Measurements from ENCODE around the gene NFS1.

NFS1 gene

GRCh38 chr20:35735826-35736470, 36.8 kb upstream of the NFS1 start:
- Histone ChIP-seq H3K4me3 (ENCODE audit: extremely low read depth, insufficient read depth, low read length, poor library complexity, severe bottlenecking) (no peak overlapping the region), H3K27ac (ENCODE audit: low read depth, low read length, severe bottlenecking) (no peak overlapping the region), H3K4me1 (ENCODE audit: control insufficient read depth, insufficient read depth, low read length, poor library complexity, severe bottlenecking) (peaks cover 5% of the 10 kb centered on the region), H3K36me3 (ENCODE audit: control insufficient read depth, insufficient read depth, low read length) (peaks cover 94% of the 10 kb centered on the region), H3K9me3 (ENCODE audit: control insufficient read depth, low read length) (no peaks in the 10 kb centered on the region)
- WGBS, 2 experiments (ENCODE audit: insufficient coverage in 2 of 2): 97 to 100% methylated on average over 5 of the region's 7 CpGs

- Histone ChIP-seq H3K4me3 (ENCODE audit: extremely low read depth, insufficient read depth, low read length, poor library complexity, severe bottlenecking) (no peak overlapping the region), H3K4me1 (ENCODE audit: control insufficient read depth, insufficient read depth, low read length, poor library complexity, severe bottlenecking) (peaks cover 5% of the 10 kb centered on the region), H3K36me3 (ENCODE audit: control insufficient read depth, insufficient read depth, low read length) (peaks cover 95% of the 10 kb centered on the region), H3K27ac (ENCODE audit: low read depth, low read length, severe bottlenecking) (no peak overlapping the region), H3K9me3 (ENCODE audit: control insufficient read depth, low read length) (no peaks in the 10 kb centered on the region)
- 100% methylated on average over 2 of the region's 4 CpGs; no CpG with 5 or more reads in 1 of the 2 experiments for WGBS, 2 experiments (ENCODE audit: insufficient coverage in 2 of 2)
Observed at GRCh38 chr20:35734777-35735649, 35.9 kb upstream of the NFS1 start.

- no peak overlapping the region for H3K27ac ChIP-seq (ENCODE audit: low read depth, low read length, severe bottlenecking)
- peaks cover 5% of the 10 kb centered on the region for H3K4me1 ChIP-seq (ENCODE audit: control insufficient read depth, insufficient read depth, low read length, poor library complexity, severe bottlenecking)
- H3K9me3 ChIP-seq (ENCODE audit: control insufficient read depth, low read length): no peaks in the 10 kb centered on the region
- H3K4me3 ChIP-seq (ENCODE audit: extremely low read depth, insufficient read depth, low read length, poor library complexity, severe bottlenecking): no peak overlapping the region
- H3K36me3 ChIP-seq (ENCODE audit: control insufficient read depth, insufficient read depth, low read length): peaks cover 100% of the 10 kb centered on the region
Observed at GRCh38 chr20:35734374-35734773, 35.2 kb upstream of the NFS1 start.

GRCh38 chr20:35732644-35732982, 33.5 kb upstream of the NFS1 start:
- Histone ChIP-seq H3K4me3 (ENCODE audit: extremely low read depth, insufficient read depth, low read length, poor library complexity, severe bottlenecking) (no peak overlapping the region), H3K9me3 (ENCODE audit: control insufficient read depth, low read length) (no peaks in the 10 kb centered on the region), H3K27ac (ENCODE audit: low read depth, low read length, severe bottlenecking) (no peak overlapping the region), H3K36me3 (ENCODE audit: control insufficient read depth, insufficient read depth, low read length) (peaks cover 99% of the 10 kb centered on the region), H3K4me1 (ENCODE audit: control insufficient read depth, insufficient read depth, low read length, poor library complexity, severe bottlenecking) (peaks cover 5% of the 10 kb centered on the region)
- 91 to 100% methylated on average over 1 of the region's 1 CpG for WGBS, 2 experiments (ENCODE audit: insufficient coverage in 2 of 2)

GRCh38 chr20:35731862-35732643, 32.9 kb upstream of the NFS1 start:
- H3K27ac ChIP-seq (ENCODE audit: low read depth, low read length, severe bottlenecking): no peak overlapping the region
- peaks cover 99% of the 10 kb centered on the region for H3K36me3 ChIP-seq (ENCODE audit: control insufficient read depth, insufficient read depth, low read length)
- peaks cover under 1% of the 10 kb centered on the region for H3K4me1 ChIP-seq (ENCODE audit: control insufficient read depth, insufficient read depth, low read length, poor library complexity, severe bottlenecking)
- no peak overlapping the region for H3K4me3 ChIP-seq (ENCODE audit: extremely low read depth, insufficient read depth, low read length, poor library complexity, severe bottlenecking)
- no peaks in the 10 kb centered on the region for H3K9me3 ChIP-seq (ENCODE audit: control insufficient read depth, low read length)
- WGBS, 2 experiments (ENCODE audit: insufficient coverage in 2 of 2): 93 to 96% methylated on average over 22 to 23 of the region's 24 CpGs

GRCh38 chr20:35731469-35731788, 32.3 kb upstream of the NFS1 start:
- no peak overlapping the region for H3K4me3 ChIP-seq (ENCODE audit: extremely low read depth, insufficient read depth, low read length, poor library complexity, severe bottlenecking)
- no peak overlapping the region for H3K27ac ChIP-seq (ENCODE audit: low read depth, low read length, severe bottlenecking)
- H3K4me1 ChIP-seq (ENCODE audit: control insufficient read depth, insufficient read depth, low read length, poor library complexity, severe bottlenecking): no peaks in the 10 kb centered on the region
- H3K9me3 ChIP-seq (ENCODE audit: control insufficient read depth, low read length): no peaks in the 10 kb centered on the region
- peaks cover 99% of the 10 kb centered on the region for H3K36me3 ChIP-seq (ENCODE audit: control insufficient read depth, insufficient read depth, low read length)
- 100% methylated on average over 1 of the region's 2 CpGs; no CpG with 5 or more reads in 1 of the 2 experiments for WGBS, 2 experiments (ENCODE audit: insufficient coverage in 2 of 2)

- 94 to 100% methylated on average over 2 of the region's 4 CpGs for WGBS, 2 experiments (ENCODE audit: insufficient coverage in 2 of 2)
- H3K9me3 ChIP-seq (ENCODE audit: control insufficient read depth, low read length): no peaks in the 10 kb centered on the region
- H3K4me1 ChIP-seq (ENCODE audit: control insufficient read depth, insufficient read depth, low read length, poor library complexity, severe bottlenecking): no peaks in the 10 kb centered on the region
- peaks cover 99% of the 10 kb centered on the region for H3K36me3 ChIP-seq (ENCODE audit: control insufficient read depth, insufficient read depth, low read length)
- no peak overlapping the region for H3K27ac ChIP-seq (ENCODE audit: low read depth, low read length, severe bottlenecking)
- no peak overlapping the region for H3K4me3 ChIP-seq (ENCODE audit: extremely low read depth, insufficient read depth, low read length, poor library complexity, severe bottlenecking)
Observed at GRCh38 chr20:35730583-35731468, 31.7 kb upstream of the NFS1 start.

- H3K36me3 ChIP-seq (ENCODE audit: control insufficient read depth, insufficient read depth, low read length): peaks cover 99% of the 10 kb centered on the region
- 90 to 100% methylated on average over 1 of the region's 2 CpGs for WGBS, 2 experiments (ENCODE audit: insufficient coverage in 2 of 2)
- no peaks in the 10 kb centered on the region for H3K9me3 ChIP-seq (ENCODE audit: control insufficient read depth, low read length)
- no peaks in the 10 kb centered on the region for H3K4me1 ChIP-seq (ENCODE audit: control insufficient read depth, insufficient read depth, low read length, poor library complexity, severe bottlenecking)
- H3K27ac ChIP-seq (ENCODE audit: low read depth, low read length, severe bottlenecking): no peak overlapping the region
- H3K4me3 ChIP-seq (ENCODE audit: extremely low read depth, insufficient read depth, low read length, poor library complexity, severe bottlenecking): no peak overlapping the region
Observed at GRCh38 chr20:35729836-35730582, 30.9 kb upstream of the NFS1 start.

- 92 to 100% methylated on average over 4 to 7 of the region's 7 CpGs for WGBS, 2 experiments (ENCODE audit: insufficient coverage in 2 of 2)
- H3K9me3 ChIP-seq (ENCODE audit: control insufficient read depth, low read length): no peaks in the 10 kb centered on the region
- H3K36me3 ChIP-seq (ENCODE audit: control insufficient read depth, insufficient read depth, low read length): peaks cover 99% of the 10 kb centered on the region
- H3K4me1 ChIP-seq (ENCODE audit: control insufficient read depth, insufficient read depth, low read length, poor library complexity, severe bottlenecking): no peaks in the 10 kb centered on the region
- H3K27ac ChIP-seq (ENCODE audit: low read depth, low read length, severe bottlenecking): no peak overlapping the region
- no peak overlapping the region for H3K4me3 ChIP-seq (ENCODE audit: extremely low read depth, insufficient read depth, low read length, poor library complexity, severe bottlenecking)
Observed at GRCh38 chr20:35729283-35729807, 30.2 kb upstream of the NFS1 start.
